ENCODE results near the gene CPPED1.

GRCh38 chr16:12682432-12683165, 121.1 kb downstream of the CPPED1 start:
- TF ChIP-seq CTCF (IDR thresholded peaks at IDR 0.05) (no peak), POLR2A (IDR thresholded peaks at IDR 0.05) (no peak), POLR2AphosphoS5 (IDR thresholded peaks at IDR 0.05) (no peak), EP300 (IDR thresholded peaks at IDR 0.05; ENCODE audit: low read depth) (no peak)

All from transverse colon (tissue), 4 donors.